Stimulated activated CD8-positive, alpha-beta memory T cell treated with anti-CD3 and anti-CD28 coated beads, Interleukin-15, amount 100 ng/mL, for 24 hours (primary cell): ENCODE results near the gene MKX.
"Not testable (repeated sequence)": the region's sequence is repeated elsewhere in the genome, so short reads cannot be mapped to it uniquely, and the experiment has no call there.

Source experiments
- DNase-seq: peaks from one replicate; pipeline ENCODE4 v3.0.0-alpha.2; 2020; ENCODE audit warnings: low read depth

MKX gene

DNA sequence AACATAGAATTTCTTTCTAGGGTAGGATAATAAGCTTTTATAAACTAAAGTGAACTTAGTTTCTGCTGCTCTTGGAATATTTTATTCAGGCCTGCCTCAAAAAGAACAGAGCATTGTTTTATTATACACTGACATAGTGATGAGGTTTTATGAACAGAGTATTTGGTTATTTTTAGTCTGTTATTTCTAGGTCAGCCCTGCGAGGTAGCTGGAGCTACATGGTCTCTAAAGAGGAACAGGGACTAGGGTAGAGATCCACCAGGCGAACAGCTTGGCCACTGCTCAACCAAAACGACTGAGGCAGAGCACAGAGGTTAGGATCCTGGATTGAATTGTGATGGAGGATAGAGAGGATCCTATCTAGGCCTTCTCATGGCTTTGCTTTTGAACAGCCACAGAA, 53.0 kb downstream of the MKX start:
- no peak for DNase-seq

DNA sequence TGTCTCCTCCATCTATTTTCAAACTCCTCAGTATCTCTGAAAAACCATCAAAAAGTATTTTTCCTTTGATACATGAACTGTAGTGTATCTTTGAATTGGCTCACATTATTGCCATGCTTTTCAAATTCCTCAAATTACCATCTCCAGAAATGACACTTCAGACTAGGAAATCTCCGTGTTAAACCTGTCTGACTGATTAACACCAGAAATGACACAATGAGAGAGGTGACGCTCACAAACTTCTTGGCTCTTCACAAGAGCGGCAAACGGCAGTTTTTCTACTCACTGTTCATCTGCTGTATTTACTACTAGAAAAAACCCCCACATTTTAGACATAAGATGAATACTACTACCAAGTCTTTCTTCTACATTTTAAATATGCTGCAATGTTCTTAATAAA, 56.6 kb downstream of the MKX start:
- DNase-seq: no peak

- no peak for DNase-seq
Observed at GRCh38 chr10:27688276-27688675, 57.3 kb downstream of the MKX start.

GRCh38 chr10:27687743-27688142, 57.9 kb downstream of the MKX start:
- no peak for DNase-seq

GRCh38 chr10:27687326-27687725, 58.3 kb downstream of the MKX start:
- no peak for DNase-seq

DNA sequence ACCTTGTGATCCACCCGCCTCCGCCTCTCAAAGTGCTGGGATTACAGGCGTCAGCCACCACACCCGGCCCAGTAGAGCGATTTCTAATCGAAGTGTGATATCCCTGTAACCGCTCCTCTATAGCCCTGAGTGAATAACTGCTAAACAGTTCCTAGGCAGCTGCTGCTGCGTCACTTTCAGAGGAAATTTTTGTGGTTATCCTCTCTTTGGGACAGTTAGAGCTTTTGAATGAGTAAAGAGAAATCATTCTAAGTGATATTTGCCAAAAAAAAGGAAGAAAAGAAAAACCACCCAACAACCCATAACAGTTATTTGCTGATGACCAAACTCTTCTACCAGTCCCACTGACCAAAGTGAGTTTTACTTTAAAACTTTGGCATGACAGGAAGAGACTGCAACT, 59.9 kb downstream of the MKX start:
- no peak for DNase-seq

DNA sequence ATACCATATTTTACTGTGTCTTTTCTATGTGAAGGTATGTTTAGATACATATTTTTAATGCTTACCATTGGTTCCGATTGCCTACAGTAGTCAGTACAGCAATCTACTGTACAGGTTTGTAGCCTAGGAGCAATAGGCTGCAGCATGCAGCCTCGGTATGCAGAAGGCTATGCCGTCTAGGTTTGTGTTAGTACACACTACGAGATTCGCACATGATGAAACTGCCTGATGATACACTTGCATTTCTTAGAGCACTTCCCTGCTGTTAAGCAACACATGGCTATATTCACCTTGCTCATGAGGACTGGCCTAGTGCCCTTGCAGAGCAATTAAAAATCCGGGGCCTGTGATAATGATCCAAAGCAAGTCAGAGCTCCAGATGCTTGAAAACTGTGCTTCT, 62.4 kb downstream of the MKX start:
- DNase-seq: no peak

DNA sequence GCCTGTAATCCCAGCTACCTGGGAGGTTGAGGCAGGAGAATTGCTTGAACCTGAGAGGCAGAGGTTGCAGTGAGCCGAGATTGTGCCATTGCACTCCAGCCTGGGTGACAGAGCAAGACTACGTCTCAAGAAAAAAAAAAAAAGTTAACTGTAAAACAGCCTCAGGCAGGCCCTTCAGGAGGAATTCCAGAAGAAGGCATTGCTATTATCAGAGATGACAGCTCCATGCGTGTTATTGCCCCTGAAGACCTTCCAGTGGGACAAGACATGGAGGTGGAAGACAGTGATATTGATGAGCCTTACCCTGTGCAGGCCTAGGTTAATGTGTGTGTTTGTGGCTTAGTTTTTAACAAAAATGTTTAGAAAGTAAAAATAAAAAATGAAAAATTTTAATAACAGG, 63.8 kb downstream of the MKX start:
- DNase-seq: not testable (repeated sequence)

GRCh38 chr10:27680691-27681605, 64.7 kb downstream of the MKX start:
- no peak for DNase-seq

GRCh38 chr10:27680006-27680557, 65.5 kb downstream of the MKX start:
- DNase-seq: no peak

GRCh38 chr10:27679369-27679912, 66.2 kb downstream of the MKX start:
- DNase-seq: no peak

DNA sequence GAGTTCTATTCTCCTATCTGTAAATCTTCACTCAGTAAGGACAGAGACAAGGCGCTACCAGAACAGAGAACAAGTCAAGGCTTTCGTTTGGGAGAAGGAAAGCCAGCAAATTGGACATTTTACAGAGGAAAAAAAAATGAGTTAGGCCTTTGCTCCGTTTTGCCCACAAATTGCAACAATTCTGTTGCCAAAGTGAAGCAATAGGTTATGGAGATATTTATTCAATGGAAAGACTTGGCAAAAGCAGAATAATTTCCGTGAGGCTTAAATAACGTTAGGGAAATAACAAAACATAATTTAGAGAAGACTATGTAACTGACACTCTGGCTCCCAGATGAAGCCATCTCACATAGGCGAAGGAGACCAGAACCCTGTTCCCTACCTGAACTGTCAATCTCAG, 67.5 kb downstream of the MKX start:
- DNase-seq: no peak

- DNase-seq: no peak
Observed at GRCh38 chr10:27673065-27673464, 72.6 kb downstream of the MKX start.

- DNase-seq: no peak
Observed at GRCh38 chr10:27671821-27672220, 73.8 kb downstream of the MKX start.

GRCh38 chr10:27664461-27664860, 81.2 kb downstream of the MKX start:
- DNase-seq: no peak

- DNase-seq: no peak
Observed at GRCh38 chr10:27663621-27664020, 82.0 kb downstream of the MKX start.

DNA sequence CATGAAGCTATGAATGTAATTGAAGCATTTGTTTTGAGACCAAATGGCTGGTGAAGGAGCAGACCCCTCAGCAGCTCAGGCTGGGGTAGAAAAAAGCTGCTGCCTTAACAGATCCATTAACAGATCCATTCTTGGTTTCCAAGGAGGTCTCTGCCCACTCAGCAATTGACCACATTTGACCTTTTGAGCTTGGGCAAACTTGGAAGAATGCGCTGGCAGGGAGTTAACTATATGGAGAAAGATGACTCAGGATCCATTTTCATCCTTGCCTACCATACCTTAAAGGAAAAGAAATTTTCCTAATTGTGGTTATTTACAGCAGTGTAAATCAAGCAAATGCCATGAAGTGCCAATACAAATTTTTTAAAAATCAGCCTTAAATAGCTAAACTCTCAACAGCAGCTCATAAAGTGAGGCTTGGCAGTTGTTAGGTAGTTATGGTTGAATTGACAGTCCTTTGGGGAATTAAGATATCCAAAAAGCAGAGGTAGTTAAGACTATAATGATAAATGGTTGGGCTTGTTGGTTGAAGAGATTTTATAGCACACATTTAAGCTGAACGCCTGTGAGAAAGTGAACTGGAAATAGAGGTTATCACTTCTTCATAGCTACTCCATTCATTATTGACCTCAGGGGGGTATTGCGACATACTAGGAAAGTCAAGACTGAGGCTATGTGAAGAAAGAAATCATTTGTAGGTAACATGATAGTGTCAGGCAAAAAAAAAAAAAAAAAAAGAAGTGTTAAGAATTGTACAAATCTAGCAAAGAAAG, 83.9 kb downstream of the MKX start:
- DNase-seq: no peak

- no peak for DNase-seq
Observed at GRCh38 chr10:27660711-27661110, 84.9 kb downstream of the MKX start.

DNA sequence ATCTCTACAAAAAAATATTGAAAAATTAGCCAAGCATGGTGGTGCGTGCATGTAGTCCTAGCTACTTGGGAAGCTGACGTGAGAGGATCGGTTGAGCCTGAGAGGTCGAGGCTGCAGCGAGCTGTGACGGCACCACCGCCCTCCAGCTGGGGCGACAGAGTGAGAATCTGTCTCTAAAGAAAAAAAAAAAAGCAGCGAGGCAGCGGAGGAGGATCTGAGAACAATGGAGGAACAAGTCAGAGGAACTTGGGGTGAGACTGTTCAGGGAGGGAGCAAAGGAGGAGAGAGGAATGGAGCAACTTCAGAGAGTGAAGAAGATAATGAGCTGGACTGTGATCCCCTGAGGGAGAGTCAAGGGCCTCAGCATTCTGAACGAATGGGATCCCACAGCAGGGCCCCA, 85.4 kb downstream of the MKX start:
- DNase-seq: no peak

GRCh38 chr10:27659786-27660185, 85.8 kb downstream of the MKX start:
- DNase-seq: no peak

DNA sequence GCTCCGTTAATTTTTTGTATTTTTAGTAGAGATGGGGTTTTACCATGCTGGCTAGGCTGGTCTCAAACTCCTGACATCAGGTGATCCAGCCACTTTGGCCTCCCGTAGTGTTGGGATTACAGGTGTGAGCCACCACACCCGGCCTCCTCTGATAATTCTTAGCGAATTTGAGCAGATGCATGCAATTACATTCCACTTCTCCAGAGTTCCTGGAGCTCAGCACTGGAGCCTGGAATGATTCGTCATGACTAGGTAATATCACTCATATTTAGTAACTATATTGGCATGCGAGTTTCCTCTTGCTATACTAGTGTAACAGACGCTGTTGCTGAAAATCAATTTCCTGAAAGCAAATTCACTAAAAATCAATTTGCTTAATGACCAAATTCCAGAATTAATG, 86.8 kb downstream of the MKX start:
- DNase-seq: no peak

- DNase-seq: no peak
Observed at GRCh38 chr10:27655296-27655695, 90.3 kb downstream of the MKX start.

GRCh38 chr10:27654284-27654683, 91.3 kb downstream of the MKX start:
- no peak for DNase-seq
